H9 (cell line): Measurements from ENCODE around the gene TATDN2. TPM values are rescaled to one million over a fixed set of nuclear protein-coding genes. Genes with fewer than 3 reads are reported as not detected.
A peak's percentile ranks its signal among the peaks of the same experiment; 100 is the strongest.

Source experiments
- DNase-seq: peaks from one replicate; pipeline ENCODE4 v3.0.0-alpha.2; 2017
- H2AFZ ChIP-seq: one replicate; pipeline ENCODE4 v1.6.1; 2013; ENCODE audit warnings: mild to moderate bottlenecking, low read length, control low read depth, moderate library complexity
- H2AK5ac ChIP-seq: 2 replicates; pipeline ENCODE4 v1.6.1; 2013; ENCODE audit warnings: low read length, control low read depth, mixed read lengths; ENCODE audit not compliant: insufficient read length
- H2BK120ac ChIP-seq: one replicate; pipeline ENCODE4 v1.6.1; 2013; ENCODE audit warnings: low read depth, mild to moderate bottlenecking, low read length, control low read depth, inconsistent platforms; ENCODE audit not compliant: poor library complexity, severe bottlenecking
- H2BK12ac ChIP-seq: 2 replicates; pipeline ENCODE4 v1.6.1; 2013; ENCODE audit warnings: low read length, control low read depth, mixed read lengths, low read depth; ENCODE audit not compliant: insufficient read length
- H2BK15ac ChIP-seq: 2 replicates; pipeline ENCODE4 v1.6.1; 2013; ENCODE audit warnings: low read depth, low read length, control low read depth
- H2BK20ac ChIP-seq: one replicate; pipeline ENCODE4 v1.6.1; 2013; ENCODE audit warnings: low read depth, mild to moderate bottlenecking, low read length, control low read depth, inconsistent platforms; ENCODE audit not compliant: poor library complexity, severe bottlenecking
- H2BK5ac ChIP-seq: 2 replicates; pipeline ENCODE4 v1.6.1; 2013; ENCODE audit warnings: low read length, control low read depth, mixed read lengths; ENCODE audit not compliant: insufficient read length
- H3K14ac ChIP-seq: 2 replicates; pipeline ENCODE4 v1.6.1; 2013; ENCODE audit warnings: low read length, control low read depth; ENCODE audit not compliant: insufficient read depth
- H3K18ac ChIP-seq: 2 replicates; pipeline ENCODE4 v1.6.1; 2013; ENCODE audit warnings: low read depth, mild to moderate bottlenecking, mixed read lengths, low read length, control low read depth; ENCODE audit not compliant: insufficient read length
- H3K23ac ChIP-seq: 2 replicates; pipeline ENCODE4 v1.6.1; 2013; ENCODE audit warnings: low read length, control low read depth, mixed read lengths, low read depth; ENCODE audit not compliant: insufficient read length
- H3K23me2 ChIP-seq: 2 replicates; pipeline ENCODE4 v1.6.1; 2013; ENCODE audit warnings: low read depth, mild to moderate bottlenecking, mixed read lengths, low read length, control low read depth; ENCODE audit not compliant: insufficient read length, poor library complexity, severe bottlenecking
- H3K27ac ChIP-seq: 2 replicates; pipeline ENCODE4 v1.5.1; 2013; ENCODE audit warnings: low read length, control low read depth, mixed read lengths, low read depth; ENCODE audit not compliant: insufficient read length
- H3K27me3 ChIP-seq: 2 replicates; pipeline ENCODE4 v1.6.1; 2013; ENCODE audit warnings: low read length, control low read depth, inconsistent platforms; ENCODE audit not compliant: insufficient read depth
- H3K4ac ChIP-seq: 2 replicates; pipeline ENCODE4 v1.6.1; 2013; ENCODE audit warnings: low read depth, mild to moderate bottlenecking, control low read depth, inconsistent platforms, low read length, moderate library complexity
- H3K4me1 ChIP-seq: 2 replicates; pipeline ENCODE4 v1.6.1; 2013; ENCODE audit warnings: low read length, control low read depth, inconsistent platforms; ENCODE audit not compliant: insufficient read depth
- H3K4me2 ChIP-seq: 2 replicates; pipeline ENCODE4 v1.6.1; 2013; ENCODE audit warnings: low read length, control low read depth, mixed read lengths; ENCODE audit not compliant: insufficient read length, insufficient read depth
- H3K56ac ChIP-seq: 2 replicates; pipeline ENCODE4 v1.6.1; 2013; ENCODE audit warnings: low read depth, mild to moderate bottlenecking, mixed read lengths, low read length, control low read depth; ENCODE audit not compliant: insufficient read length
- H3K79me1 ChIP-seq: 2 replicates; pipeline ENCODE4 v1.6.1; 2013; ENCODE audit warnings: low read depth, mild to moderate bottlenecking, moderate library complexity, low read length, control low read depth, inconsistent platforms; ENCODE audit not compliant: insufficient read depth, poor library complexity, severe bottlenecking
- H3K79me2 ChIP-seq: 2 replicates; pipeline ENCODE4 v1.6.1; 2013; ENCODE audit warnings: low read length, control low read depth, inconsistent platforms; ENCODE audit not compliant: insufficient read depth
- H3K9ac ChIP-seq: 2 replicates; pipeline ENCODE4 v1.6.1; 2013; ENCODE audit warnings: low read length, control low read depth, mixed read lengths; ENCODE audit not compliant: insufficient read length; ENCODE audit errors: extremely low read depth
- H3K9me3 ChIP-seq: one replicate; pipeline ENCODE4 v1.6.1; 2013; ENCODE audit warnings: low read depth, low read length, inconsistent platforms; ENCODE audit not compliant: control insufficient read depth
- H3T11ph ChIP-seq: one replicate; pipeline ENCODE4 v1.6.1; 2013; ENCODE audit warnings: mild to moderate bottlenecking, low read length, control low read depth, inconsistent platforms
- H4K20me1 ChIP-seq: one replicate; pipeline ENCODE4 v1.6.1; 2013; ENCODE audit not compliant: control insufficient read depth, insufficient read length, insufficient read depth
- H4K5ac ChIP-seq: 2 replicates; pipeline ENCODE4 v1.6.1; 2013; ENCODE audit warnings: low read depth, mild to moderate bottlenecking, mixed read lengths, low read length, control low read depth; ENCODE audit not compliant: insufficient read length
- H4K8ac ChIP-seq: replicated peaks from 2 replicates; pipeline ENCODE4 v1.6.1; 2013; ENCODE audit warnings: low read length, control low read depth, mixed read lengths, low read depth; ENCODE audit not compliant: insufficient read length
- H4K91ac ChIP-seq: 2 replicates; pipeline ENCODE4 v1.6.1; 2013; ENCODE audit warnings: low read depth, mild to moderate bottlenecking, moderate library complexity, mixed read lengths, low read length, control low read depth; ENCODE audit not compliant: insufficient read length
- H3K27ac Mint-ChIP-seq, 3 experiments: 2 replicates in 2 of 3; 3 replicates in 1 of 3; pipeline ENCODE4 v1.8.0; 2020 to 2021; ENCODE audit warnings: mixed read lengths in 3 of 3, mild to moderate bottlenecking in 1 of 3, moderate library complexity in 1 of 3
- H3K27me3 Mint-ChIP-seq: 2 replicates; pipeline ENCODE4 v1.8.0; 2021; ENCODE audit warnings: low read depth, mild to moderate bottlenecking, moderate library complexity, mixed read lengths
- H3K36me3 Mint-ChIP-seq, 3 experiments: 2 replicates in 2 of 3; 3 replicates in 1 of 3; pipeline ENCODE4 v1.8.0; 2020 to 2021; ENCODE audit warnings: low read depth in 3 of 3, mixed read lengths in 3 of 3; ENCODE audit not compliant: insufficient read depth in 1 of 3
- H3K4me1 Mint-ChIP-seq, 2 experiments: 2 replicates each; pipeline ENCODE4 v1.8.0; 2020; ENCODE audit warnings: mixed read lengths in 2 of 2
- H3K4me3 Mint-ChIP-seq, 2 experiments: 2 replicates in 1 of 2; 3 replicates in 1 of 2; pipeline ENCODE4 v1.8.0; 2020 to 2021; ENCODE audit warnings: mild to moderate bottlenecking in 2 of 2, mixed read lengths in 2 of 2, moderate library complexity in 1 of 2
- H3K9me3 Mint-ChIP-seq, 2 experiments: 2 replicates in 1 of 2; 3 replicates in 1 of 2; pipeline ENCODE4 v1.8.0; 2020; ENCODE audit warnings: mild to moderate bottlenecking in 2 of 2, mixed read lengths in 2 of 2, moderate library complexity in 1 of 2
- WGBS: extraction: QIAGEN DNeasy Blood & Tissue Kit; methylation state at CpG from one replicate; pipeline ENCODE4 v1.1.7; 2013; ENCODE audit warnings: missing lambda C conversion rate, low lambda C conversion rate, mixed read lengths; ENCODE audit not compliant: insufficient read length; ENCODE audit errors: extremely low coverage; 5-methylcytosine and 5-hydroxymethylcytosine counted together
- total RNA-seq: library from RNA; stranded (reverse); gene quantifications from 2 replicates; pipeline ENCODE4 v1.2.1, GENCODE V29; 2021
- TF ChIP-seq, protein P1 (sequence below): fragments of 200-600 bp; sonication (generic); conservative IDR thresholded peaks from 3 replicates; pipeline ENCODE4 v1.8.0; 2021; ENCODE audit warnings: antibody characterized with exemption, mild to moderate bottlenecking

The TATDN2 gene
- total RNA-seq, 1 experiment from 2014 or later: 34.4 TPM

DNA sequence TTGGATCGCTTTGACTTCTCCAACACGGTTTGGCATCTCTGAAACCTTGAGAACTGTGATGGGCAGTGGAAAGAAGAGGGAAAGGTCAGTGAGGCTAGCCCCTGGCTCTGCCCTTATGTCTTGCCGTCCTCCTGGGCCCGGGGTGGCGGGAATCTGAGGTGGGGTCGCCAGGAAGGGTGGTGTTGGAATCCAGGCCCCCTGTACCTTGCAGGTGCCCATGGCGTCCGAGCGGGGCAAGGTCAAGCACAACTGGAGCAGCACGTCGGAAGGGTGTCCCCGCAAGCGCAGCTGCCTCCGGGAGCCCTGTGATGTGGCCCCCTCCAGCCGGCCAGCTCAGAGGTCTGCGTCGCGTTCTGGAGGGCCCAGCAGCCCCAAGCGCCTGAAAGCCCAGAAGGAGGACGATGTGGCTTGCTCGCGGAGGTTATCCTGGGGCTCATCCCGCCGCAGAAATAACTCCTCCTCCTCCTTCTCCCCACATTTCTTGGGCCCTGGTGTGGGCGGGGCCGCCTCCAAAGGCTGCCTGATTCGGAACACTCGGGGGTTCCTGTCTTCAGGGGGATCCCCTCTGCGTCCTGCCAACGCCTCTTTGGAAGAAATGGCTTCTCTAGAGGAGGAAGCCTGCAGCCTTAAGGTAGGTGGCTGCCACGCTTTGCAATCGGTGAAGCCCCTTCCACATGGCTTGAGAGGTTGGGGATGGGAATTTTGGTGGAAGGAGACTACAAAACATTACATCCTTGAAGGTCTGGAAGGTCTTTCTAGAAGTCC lies 907 bp downstream of the TATDN2 start:
- WGBS: no CpG with 5 or more reads among the region's 32 CpGs
- no peak overlapping the region for H3K4ac ChIP-seq
- peak overlapping the region; percentile 51 for H3K14ac ChIP-seq
- TF ChIP-seq, protein P1, sequence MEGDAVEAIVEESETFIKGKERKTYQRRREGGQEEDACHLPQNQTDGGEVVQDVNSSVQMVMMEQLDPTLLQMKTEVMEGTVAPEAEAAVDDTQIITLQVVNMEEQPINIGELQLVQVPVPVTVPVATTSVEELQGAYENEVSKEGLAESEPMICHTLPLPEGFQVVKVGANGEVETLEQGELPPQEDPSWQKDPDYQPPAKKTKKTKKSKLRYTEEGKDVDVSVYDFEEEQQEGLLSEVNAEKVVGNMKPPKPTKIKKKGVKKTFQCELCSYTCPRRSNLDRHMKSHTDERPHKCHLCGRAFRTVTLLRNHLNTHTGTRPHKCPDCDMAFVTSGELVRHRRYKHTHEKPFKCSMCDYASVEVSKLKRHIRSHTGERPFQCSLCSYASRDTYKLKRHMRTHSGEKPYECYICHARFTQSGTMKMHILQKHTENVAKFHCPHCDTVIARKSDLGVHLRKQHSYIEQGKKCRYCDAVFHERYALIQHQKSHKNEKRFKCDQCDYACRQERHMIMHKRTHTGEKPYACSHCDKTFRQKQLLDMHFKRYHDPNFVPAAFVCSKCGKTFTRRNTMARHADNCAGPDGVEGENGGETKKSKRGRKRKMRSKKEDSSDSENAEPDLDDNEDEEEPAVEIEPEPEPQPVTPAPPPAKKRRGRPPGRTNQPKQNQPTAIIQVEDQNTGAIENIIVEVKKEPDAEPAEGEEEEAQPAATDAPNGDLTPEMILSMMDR: no peak
- peak; percentile 43 for DNase-seq
- no peak overlapping the region for H3T11ph ChIP-seq
- H3K9me3 ChIP-seq: no peaks in the 10 kb centered on the region
- H3K27me3 ChIP-seq: no peaks in the 10 kb centered on the region
- H2BK5ac ChIP-seq: no peak overlapping the region
- H3K27me3 Mint-ChIP-seq: peaks cover 17% of the 10 kb centered on the region
- no peak overlapping the region for H2BK120ac ChIP-seq
- H3K4me1 Mint-ChIP-seq: peaks cover 24 to 26% of the 10 kb centered on the region in 2 experiments
- H2AK5ac ChIP-seq: no peak overlapping the region
- H3K79me1 ChIP-seq: no peaks in the 10 kb centered on the region
- no peak overlapping the region for H3K27ac ChIP-seq
- no peak overlapping the region for H4K5ac ChIP-seq
- peaks cover 11% of the 10 kb centered on the region; the same call in 1 of the 2 replicates for H3K79me2 ChIP-seq
- H2BK12ac ChIP-seq: no peak overlapping the region
- peak overlapping the region; percentile 7 for H4K91ac ChIP-seq
- no peak overlapping the region for H2BK20ac ChIP-seq
- no peak overlapping the region for H3K23ac ChIP-seq
- H3K9me3 Mint-ChIP-seq: peaks cover 33 to 34% of the 10 kb centered on the region in 2 experiments
- peak overlapping the region in 2 of 3 experiments; percentile 73 to 77; a peak in 4 of 7 replicates for H3K27ac Mint-ChIP-seq
- H4K8ac ChIP-seq: no peak overlapping the region
- H4K20me1 ChIP-seq: no peaks in the 10 kb centered on the region
- no peak overlapping the region for H3K56ac ChIP-seq
- peak overlapping the region; percentile 83 to 94 for H3K4me3 Mint-ChIP-seq
- no peak overlapping the region for H2AFZ ChIP-seq
- no peak overlapping the region for H2BK15ac ChIP-seq
- H3K36me3 Mint-ChIP-seq: peaks cover 40 to 60% (median 49%) of the 10 kb centered on the region in 3 experiments
- H3K18ac ChIP-seq: peak overlapping the region; percentile 22
- H3K9ac ChIP-seq: peak overlapping the region; percentile 74
- peaks cover 3% of the 10 kb centered on the region; the same call in 1 of the 2 replicates for H3K4me1 ChIP-seq
- H3K4me2 ChIP-seq: peak overlapping the region; percentile 88
- H3K23me2 ChIP-seq: peaks cover 13% of the 10 kb centered on the region
